Activated CD4-positive, alpha-beta T cell treated with anti-CD3 and anti-CD28 coated beads, Interleukin-2, Interleukin-4, amounts not matched to agents 100 ng/mL and 50 ng/mL, durations not matched to agents 16 hours and 8 hours (primary cell): ENCODE data around the gene GPR37L1.
A peak's percentile ranks its signal among the peaks of the same experiment; 100 is the strongest.
"Not testable (repeated sequence)": the region's sequence is repeated elsewhere in the genome, so short reads cannot be mapped to it uniquely, and the experiment has no call there.

Experiments
- DNase-seq: peaks from one replicate; pipeline ENCODE4 v3.0.0-alpha.2; 2020; ENCODE audit warnings: low spot score

The GPR37L1 gene

DNA sequence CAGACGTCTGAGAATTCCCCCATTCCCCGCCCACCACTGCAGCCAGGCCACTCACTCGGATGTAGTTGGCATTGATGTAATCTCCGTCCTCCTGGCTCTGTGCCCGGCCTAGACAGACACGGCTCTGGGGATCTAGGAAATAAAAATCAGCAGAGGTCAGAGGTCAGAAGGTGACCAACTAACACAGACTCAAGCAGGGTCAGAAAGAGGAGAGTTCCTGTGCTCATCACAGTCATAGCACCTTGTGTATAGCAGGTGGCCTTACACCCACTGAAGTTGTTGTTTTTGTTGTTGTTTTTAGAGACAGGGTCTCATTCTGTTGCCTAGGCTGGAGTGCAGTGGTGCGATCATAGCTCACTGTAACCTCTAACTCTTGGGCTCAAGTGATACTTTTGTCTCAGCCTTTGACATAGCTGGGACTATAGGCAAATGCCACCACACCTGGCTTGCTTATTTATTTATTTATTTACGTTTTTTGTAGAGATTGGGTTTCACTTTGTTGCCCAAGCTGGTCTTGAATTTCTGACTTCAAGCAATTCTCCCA, 32.8 kb downstream of the GPR37L1 start:
- no peak for DNase-seq

GRCh38 chr1:202156590-202156989, 33.9 kb downstream of the GPR37L1 start:
- DNase-seq = no peak

DNA sequence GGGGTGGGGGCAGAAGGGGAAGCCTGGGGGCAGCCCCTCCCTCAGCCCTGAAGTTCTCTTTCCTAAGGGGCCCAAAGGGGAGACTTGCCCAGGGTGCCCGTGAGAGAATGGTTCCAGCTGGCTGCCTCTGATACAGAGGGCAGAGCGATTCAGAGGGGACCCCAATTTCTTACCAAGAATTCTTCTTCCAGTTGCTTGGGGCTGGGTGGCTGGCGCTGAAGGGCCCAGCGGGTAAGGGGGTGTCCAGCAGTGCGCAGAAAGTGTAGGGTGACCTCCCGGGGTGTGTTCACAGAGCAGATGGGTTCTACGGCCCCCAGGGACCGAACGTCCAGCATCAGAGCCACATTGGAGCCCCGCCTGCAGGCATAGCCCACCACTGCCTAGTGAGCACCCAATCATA, 35.2 kb downstream of the GPR37L1 start:
- no peak for DNase-seq

DNA sequence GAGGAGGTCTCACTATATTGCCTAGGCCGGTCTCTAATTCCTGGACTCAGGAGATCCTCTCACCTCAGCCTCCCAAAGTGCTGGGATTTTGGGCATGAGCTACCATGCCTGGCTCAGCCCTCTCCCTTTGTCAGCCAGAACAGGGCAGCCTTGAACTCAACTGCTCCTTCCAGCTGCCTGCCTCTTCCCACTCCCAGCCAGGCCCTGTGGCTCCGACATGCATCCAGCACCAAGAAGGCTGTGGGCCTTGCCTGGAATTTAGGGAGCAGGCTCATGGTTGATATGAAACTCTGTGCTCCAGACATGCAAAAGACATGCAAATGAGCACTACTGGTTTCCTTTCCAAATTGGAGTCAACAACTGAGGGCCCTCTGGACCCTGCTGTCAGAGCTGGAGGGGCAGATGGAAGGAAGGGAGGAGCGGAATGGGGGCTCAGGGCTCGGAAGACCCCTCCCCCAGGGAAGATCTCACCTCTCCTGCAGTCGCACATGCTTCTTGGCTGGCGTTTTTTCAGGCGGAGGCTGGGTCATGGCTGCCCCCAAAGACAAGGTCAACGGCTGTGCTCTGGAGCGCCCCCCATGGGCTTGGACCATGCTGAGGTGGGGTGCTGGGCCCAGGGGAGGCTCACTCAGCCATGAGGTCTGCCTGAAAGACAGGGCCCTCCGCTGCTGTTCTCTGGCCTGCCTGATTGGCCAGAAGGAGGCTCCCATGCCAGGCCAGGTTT, 36.3 kb downstream of the GPR37L1 start:
- DNase-seq = peak; percentile 62

DNA sequence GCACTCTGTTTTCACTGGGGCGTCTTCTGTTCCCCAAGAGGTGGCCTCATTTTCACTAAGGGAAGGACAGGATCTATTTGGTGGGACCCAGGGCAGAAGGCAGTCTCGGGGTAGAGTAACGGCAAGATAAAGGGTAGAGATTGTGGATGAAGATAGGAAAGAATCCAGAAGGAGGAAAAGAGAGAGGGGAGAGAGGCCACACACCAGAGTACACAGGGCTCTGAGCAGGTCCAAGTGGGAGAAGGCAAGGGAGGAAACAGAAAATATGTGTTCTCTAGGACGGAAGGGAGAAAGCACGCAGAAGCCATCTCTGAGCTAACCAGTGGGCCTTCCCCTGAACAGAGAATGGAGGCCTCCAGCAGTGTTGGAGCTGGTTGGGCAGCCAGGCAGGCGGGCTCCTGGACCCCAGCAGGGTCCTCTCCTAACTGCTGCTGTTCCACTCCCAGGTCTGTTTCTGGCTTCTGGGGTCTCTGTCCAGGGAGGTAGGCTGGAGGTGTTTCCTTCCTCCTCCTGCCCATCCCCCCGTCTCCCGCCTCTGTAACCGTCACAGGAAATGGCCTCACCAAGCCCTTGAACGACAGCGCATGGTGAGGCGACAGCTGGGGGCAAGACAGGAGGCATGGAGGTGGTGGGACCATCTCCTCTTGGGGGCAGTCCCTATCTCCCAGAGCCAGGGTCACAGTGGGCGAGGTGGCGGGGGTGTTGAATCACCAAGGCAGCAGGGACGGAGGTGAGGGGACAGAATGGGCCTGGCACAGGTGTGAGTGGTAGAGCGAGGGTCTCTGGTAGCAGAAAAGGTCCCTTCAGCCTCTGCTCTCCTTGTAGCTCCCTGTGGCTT, 37.0 kb downstream of the GPR37L1 start:
- peak; percentile 81 for DNase-seq

GRCh38 chr1:202160377-202160940, 37.7 kb downstream of the GPR37L1 start, which contains the start of gene PTPN7:
Gene PTPN7, minus strand, starts transcription at chr1:202160602. Its CDS starts 1,200 bp downstream, at chr1:202159402.
- peak; percentile 89 for DNase-seq

GRCh38 chr1:202161151-202162046, 38.7 kb downstream of the GPR37L1 start:
- DNase-seq = no peak

DNA sequence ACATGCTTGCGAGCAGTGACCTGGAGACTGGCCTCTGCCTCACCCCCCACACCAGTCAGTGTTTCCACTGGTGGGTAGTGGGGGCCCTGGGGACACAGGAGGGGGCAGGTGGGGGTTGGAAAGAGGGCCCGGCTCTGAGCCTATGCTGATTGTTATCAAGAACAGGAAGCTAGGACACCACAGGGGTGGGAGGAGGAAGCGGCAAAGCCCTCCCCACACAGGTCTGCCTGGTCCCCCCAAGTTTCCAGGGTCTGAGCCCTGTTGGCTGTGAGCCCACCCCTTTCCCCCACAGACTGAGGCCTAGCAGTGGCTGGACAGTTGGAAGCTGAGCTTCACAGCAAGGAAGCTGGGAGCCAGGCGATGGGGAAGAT, 39.3 kb downstream of the GPR37L1 start:
- peak; percentile 60 for DNase-seq

- DNase-seq = no peak
Observed at GRCh38 chr1:202162418-202163280, 39.9 kb downstream of the GPR37L1 start.

DNA sequence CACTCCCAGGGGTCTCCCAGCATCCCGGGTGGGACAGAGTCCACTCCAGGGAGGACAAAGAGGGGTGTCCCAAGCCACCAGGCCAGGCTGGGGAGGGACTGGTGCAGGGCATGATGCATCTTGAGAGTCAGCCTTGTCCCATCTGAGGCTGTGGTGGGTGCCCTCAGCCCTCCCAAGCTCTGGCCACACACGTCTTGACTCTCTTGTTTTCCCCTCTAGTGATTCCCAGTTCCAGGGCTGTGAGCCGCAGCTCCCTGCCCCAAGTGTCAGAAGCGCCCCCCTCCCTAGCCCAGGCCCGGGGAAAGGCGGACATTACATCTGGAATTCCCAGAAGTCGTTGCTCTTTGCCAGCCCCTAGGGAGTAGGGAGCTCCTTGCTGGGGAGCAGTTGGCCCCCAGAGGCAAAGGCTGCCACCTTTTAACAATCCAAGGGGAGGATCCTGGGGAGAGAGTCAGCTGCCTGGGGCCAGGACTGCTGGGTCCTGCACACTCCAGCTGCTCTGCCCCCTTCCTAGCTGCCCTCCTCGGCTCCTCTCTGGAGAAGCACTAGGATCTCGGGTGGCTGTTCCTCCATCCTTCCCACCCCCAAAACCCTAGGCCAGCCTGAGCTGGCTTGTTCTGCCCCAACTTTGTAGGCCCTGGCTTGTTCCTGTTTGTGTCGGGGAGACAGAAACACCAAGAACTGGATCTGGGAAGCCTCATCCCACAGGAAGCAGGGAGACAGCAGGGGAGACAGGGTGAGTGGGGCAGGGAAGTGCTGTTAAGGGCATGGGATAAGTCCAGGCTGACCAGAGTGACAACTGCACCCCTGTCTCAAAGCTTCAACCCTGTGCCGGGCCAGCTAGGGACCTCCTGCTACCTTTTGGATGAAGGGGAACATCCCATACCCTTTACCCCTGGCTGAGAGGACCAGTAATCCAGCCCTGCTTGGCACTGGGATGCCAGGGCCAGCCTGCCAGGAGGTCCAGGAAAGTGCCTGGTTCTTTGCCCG, 40.9 kb downstream of the GPR37L1 start:
- DNase-seq = no peak

- DNase-seq = peak; percentile 70
Observed at GRCh38 chr1:202164271-202165037, 41.7 kb downstream of the GPR37L1 start.

DNA sequence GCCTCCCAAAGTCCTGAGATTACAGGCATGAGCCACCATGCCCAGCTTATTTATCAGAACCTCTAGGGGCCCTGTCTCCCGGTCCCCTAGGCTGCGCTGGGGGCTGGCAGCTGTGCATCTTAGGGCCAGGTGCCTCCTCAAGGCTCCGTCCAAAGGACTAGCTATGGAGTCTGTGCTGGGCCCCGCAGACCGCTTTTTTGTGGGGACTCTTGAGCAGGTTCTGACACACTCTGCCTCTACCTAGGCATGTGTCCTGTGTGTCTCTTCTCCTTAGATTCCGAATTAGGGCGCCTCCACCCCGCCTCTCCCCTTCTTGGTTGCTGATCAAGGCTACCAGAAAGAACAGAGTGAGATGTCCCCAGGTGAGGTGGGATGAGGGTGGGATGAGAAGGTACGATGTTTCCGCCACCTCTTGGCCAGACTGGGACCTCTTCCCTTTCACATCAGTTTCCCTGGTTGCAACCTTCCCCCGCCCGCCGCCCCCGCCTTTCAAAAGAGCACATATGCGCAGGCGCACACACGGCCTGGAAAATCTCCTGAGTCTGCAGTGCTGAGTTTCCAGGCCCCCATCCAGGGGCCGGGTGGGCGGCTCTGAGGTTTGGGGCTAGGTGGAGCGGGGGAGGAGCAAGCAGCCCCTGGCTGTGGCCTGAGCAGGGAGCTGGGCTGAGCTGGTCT, 42.7 kb downstream of the GPR37L1 start:
- peak; percentile 50 for DNase-seq

- DNase-seq = no peak
Observed at GRCh38 chr1:202165942-202166843, 43.5 kb downstream of the GPR37L1 start.

DNA sequence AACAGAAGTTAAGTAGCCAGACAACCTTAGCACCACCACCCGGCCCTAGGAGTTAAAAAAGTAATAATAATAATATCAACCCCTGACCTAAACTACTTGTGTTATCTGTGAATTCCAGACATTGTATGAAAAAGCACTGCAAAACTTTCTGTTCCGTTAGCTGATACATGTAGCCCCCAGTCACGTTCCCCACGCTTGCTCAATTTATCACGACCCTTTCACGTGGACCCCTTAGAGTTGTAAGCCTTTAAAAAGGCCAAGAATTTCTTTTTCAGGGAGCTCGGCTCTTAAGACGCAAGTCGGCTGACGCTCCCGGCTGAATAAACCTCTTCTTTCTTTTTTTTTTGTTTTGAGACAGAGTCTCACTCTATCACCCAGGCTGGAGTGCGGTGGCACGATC, 44.3 kb downstream of the GPR37L1 start:
- DNase-seq = not testable (repeated sequence)

- no peak for DNase-seq
Observed at GRCh38 chr1:202167708-202168415, 45.1 kb downstream of the GPR37L1 start.

DNA sequence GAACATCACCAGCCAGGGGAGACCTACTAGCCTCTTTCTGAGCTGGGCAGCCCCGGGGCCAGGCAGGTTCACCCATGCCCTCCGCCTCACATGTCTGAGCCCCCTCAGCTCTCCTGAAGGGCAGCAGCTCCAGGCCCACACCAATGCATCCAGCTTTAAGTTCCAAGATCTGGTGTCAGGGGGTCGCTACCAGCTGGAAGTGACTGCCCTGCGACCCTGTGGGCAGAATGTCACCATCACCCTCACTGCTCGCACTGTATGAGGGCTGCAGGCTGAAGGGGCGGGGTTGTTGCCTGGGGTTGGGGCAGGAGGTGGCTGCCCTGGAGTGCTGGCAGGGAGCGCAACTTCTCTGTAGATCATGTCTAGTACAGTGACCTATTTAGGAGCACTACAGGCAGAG, 46.1 kb downstream of the GPR37L1 start:
- no peak for DNase-seq
